ENCODE data around the gene ADGB.
A peak's percentile ranks its signal among the peaks of the same experiment; 100 is the strongest.

Gene ADGB

GRCh38 chr6:146635165-146635564, 36.4 kb downstream of the ADGB start:
- no peak for DNase-seq

DNA sequence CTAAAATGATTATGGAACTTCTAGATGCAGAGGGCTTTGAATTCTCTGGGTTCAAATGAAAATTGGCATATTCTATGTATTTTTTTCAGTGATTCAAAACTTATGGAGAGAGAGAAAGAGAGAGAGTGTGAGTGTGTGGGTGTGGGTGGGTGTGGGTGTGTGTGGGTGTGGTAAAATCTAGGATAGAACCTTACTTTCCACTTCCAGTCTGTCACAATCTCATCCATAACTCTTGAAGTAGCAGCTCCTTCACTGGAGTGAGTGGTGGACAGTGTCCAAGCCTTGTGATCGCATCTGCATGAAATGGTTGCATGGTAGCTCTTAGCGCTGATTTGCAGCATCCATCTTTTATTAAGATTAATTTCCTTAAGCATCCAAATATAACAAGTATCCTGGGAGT, 37.7 kb downstream of the ADGB start:
- DNase-seq = no peak

- DNase-seq = peak; percentile 6
Measured at GRCh38 chr6:146642921-146643320, 44.1 kb downstream of the ADGB start.

DNA sequence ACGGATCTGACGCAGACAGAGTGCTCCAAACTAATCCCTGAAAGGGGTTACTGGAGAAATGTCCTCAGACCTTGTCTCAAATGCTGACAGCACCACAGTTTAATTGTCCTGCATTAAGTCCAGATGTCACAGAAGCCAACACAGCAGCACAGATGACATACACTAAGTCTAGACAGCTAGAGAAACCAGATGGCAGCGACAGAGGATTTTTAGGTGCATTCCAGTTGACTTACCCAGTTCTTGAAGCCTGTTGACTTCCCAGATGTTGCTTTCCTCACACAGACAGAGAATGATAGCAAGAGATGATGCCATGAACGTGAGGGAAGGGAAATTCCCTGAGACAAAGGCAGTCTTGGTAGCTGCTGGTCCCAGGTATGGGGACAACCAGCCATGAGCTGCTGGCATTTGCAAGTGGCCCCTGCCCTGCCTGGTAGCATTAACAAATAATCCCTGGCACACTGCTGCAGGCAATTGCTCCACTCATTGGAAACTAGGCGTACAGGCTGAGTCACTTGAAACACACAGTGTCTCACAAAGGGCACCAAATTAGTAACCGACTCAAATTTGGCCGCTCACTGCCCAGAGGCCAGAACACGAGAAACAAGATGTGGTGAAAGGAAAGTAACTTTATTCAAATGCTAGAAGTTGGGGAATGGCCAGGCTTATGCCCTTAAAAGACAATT, 52.2 kb downstream of the ADGB start:
- no peak for DNase-seq

- no peak for DNase-seq
Measured at GRCh38 chr6:146651482-146651863, 52.7 kb downstream of the ADGB start.

GRCh38 chr6:146657432-146657831, 58.7 kb downstream of the ADGB start:
- DNase-seq = no peak

- no peak for DNase-seq
Measured at GRCh38 chr6:146664871-146665360, 66.1 kb downstream of the ADGB start.

- no peak for DNase-seq
Measured at GRCh38 chr6:146666909-146667308, 68.1 kb downstream of the ADGB start.

GRCh38 chr6:146670161-146670560, 71.4 kb downstream of the ADGB start:
- peak; percentile 25 for DNase-seq

DNA sequence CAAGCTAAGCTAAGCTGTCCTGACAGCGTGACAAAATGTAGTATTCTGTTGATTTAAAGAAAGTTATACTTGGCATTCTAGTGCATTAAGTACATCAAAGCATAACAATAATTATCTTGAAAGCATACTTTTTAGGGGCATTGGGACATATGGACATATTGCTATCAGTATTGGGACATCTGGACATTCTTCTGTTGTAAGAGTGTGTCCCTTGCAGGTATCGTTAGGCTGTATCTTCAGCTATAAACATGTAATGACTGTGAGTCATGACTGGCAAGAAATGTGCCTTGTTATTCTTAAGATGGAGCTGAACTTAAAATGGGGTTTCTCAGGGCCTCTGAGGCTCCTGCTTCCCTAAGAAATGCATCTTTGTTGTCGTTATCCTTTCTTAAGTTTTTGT, 74.3 kb downstream of the ADGB start:
- DNase-seq = no peak

DNA sequence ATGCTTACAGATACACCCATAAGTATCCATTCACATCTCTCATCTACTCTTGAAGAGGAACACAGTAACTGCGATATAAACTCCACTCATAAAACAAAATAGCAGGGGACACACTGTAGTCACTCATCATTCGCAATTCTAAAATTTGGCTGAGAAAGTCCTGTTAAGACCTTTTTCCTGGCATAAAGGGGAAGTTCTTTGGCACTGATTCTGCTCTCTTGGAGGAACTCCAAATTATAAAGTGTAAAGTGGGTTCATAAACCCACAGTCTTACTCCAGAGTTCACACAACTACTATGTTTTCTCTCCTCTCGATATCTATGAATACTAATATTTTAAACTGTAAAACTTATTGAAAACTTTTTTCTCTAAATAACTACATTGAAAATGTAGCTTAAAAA, 80.6 kb downstream of the ADGB start:
- DNase-seq = peak; percentile 5

DNA sequence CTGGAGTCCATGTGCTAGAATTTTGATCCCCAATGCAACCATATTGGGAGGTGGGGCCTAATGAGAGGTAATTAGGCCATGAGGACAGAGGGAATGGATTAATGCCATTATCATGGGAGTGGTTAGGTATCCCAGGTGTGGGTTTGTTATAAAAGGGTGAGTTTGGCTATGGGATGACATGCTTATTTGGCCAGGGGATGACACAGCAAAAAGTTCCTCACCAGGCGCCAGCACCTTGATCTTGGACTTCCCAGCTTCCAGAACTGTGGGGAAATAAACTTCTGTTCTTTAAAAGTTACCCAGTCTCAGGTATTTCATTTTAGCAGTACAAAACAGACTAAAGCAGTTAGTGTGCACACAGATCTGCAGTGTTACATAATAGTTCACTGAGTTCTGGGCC, 84.1 kb downstream of the ADGB start:
- no peak for DNase-seq

- no peak for DNase-seq
Measured at GRCh38 chr6:146689806-146690205, 91.0 kb downstream of the ADGB start.

- DNase-seq = no peak
Measured at GRCh38 chr6:146693342-146693741, 94.6 kb downstream of the ADGB start.

GRCh38 chr6:146697921-146698320, 99.1 kb downstream of the ADGB start:
- DNase-seq = no peak

DNA sequence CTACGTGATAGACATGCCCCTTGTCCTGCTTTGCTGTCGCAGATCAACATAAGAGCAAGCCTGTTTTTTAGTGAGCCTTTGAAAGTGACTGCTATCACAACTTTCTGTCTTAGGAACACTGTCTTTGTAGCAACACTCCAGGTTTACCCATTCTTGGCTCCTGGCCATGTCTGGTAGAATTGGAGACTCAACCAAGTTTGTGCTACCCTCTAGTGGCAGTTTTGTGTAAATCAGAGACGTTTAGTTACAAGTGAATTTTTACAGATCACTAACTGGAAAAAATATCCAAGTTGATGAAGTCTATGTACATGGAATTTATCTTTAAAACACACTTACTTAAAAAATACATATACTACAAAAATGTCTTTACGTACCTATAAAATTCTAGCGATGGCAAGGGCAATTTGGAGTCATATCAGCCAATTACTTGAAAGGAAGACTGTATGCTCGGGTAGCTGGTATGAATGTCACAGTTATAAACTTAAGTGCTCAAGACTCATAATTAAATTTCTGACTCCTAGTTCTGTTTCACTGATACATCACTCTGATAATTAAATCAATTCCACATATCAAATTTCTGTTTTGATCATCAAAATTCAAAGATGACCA, 101.4 kb downstream of the ADGB start:
- DNase-seq = peak; percentile 90

GRCh38 chr6:146701632-146702031, 102.9 kb downstream of the ADGB start:
- no peak for DNase-seq

- DNase-seq = no peak
Measured at GRCh38 chr6:146709036-146709622, 110.4 kb downstream of the ADGB start.

DNA sequence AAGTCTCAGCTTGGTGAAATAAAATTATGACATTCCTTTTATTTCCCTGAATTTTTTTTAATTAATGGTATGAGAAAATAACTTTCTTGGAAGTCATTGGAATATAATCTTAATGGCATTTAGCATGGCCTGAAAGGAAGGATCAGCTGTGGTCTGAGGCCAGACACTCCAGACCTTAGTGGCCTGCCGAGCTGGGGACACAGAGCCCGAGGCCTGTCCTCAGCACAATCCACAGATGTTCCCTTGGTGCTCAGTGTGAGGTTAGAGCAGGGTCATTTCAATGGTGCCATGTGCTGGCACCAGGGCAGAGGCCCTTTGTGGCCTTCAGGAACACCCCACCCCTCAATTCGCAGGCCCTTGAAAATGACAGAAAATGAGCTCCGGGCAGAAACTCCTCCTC, 120.6 kb downstream of the ADGB start:
- no peak for DNase-seq

- DNase-seq = no peak
Measured at GRCh38 chr6:146739696-146740095, 140.9 kb downstream of the ADGB start.

GRCh38 chr6:146741609-146742008, 142.8 kb downstream of the ADGB start:
- no peak for DNase-seq

- DNase-seq = no peak
Measured at GRCh38 chr6:146753306-146753705, 154.5 kb downstream of the ADGB start.

DNA sequence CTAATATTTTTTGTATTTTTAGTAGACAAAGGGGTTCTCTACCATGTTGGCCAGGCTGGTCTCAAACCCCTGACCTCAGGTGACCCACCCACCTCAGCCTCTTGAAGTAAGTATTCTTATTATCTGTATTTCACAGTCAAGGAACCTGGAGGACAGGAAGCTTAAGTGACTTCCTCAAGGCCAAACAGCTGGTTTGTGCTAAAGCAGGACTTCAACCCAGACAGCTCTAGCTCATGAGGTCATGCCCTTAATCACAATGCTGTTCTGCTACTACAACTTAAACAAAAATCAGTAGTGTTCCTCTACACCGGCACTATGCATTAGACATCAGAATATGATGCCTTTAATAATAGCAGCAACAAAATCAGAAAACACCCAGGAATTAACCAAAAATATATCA, 168.9 kb downstream of the ADGB start:
- DNase-seq = no peak

DNA sequence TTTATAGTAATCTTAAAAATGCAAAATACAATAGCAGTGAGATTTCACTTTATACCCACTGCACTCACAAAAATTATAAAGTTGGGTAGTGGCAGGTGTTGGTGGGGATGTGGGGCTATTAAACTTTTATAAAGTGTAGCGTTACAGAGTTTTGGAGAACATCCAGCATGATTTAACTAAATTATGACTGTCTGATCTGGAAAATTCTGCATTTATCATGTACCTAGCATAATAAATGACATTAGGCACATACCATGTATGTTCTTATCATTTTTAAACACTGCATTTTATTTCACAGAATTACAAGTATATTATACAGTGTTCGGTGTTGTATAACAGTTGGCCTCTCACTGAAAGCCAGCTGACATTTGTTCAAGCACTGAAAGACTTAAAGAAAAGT, 169.9 kb downstream of the ADGB start:
- no peak for DNase-seq
